ENCODE measurements around the gene THUMPD1. TPM values are rescaled to one million over a fixed set of nuclear protein-coding genes. Genes with fewer than 3 reads are reported as not detected.

The THUMPD1 gene
- polyA plus RNA-seq, 1 of the 3 experiments (the other 2 are of a cell fraction), result 24.8 TPM

GRCh38 chr16:20774703-20775362, 33.2 kb upstream of the THUMPD1 start (continued):
- no peak for TF ChIP-seq IRF3 (IDR thresholded peaks at IDR 0.05; ENCODE audit: low read depth, low read length)
- TF ChIP-seq MXI1 (IDR thresholded peaks at IDR 0.05; ENCODE audit: low read depth, low read length), result no peak

DNA sequence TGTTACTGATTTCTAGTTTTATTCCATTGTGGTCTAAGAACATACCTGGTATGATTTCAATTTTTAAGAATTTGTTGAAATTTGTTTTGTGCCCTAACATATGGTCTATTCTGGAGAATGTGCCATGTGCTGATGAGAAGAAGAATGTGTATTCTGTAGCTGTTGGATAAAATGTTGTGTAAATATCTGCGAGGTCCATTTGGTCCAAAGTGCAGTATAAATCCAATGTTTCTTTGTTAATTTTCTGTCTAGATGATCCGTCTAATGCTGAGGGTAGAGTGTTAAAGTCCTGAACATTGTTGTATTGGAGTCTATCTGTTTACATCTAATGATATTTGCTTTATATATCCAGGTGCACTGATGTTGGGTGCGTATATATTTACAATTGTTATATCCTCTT, 32.1 kb upstream of the THUMPD1 start:
- Histone ChIP-seq H4K20me1 (ENCODE audit: insufficient read depth) (no peaks in the 10 kb centered on the region), H3K79me2 (ENCODE audit: insufficient read depth) (no peaks in the 10 kb centered on the region), H3K27ac (ENCODE audit: low read depth in 2 of 2, low read length in 1 of 2) (no peak overlapping the region), H3K9me3 (no peaks in the 10 kb centered on the region), H3K4me2 (no peak overlapping the region), H3K4me1 (ENCODE audit: control insufficient read depth in 1 of 2, insufficient read depth in 2 of 2, low read depth in 1 of 2, low read length in 1 of 2) (no peaks in the 10 kb centered on the region), H3K4me3 (ENCODE audit: low read depth in 2 of 2, low read length in 1 of 2) (no peak overlapping the region), H2AFZ (ENCODE audit: low read depth) (no peak overlapping the region), H3K9ac (no peak overlapping the region), H3K36me3 (replicated peaks in 1 of 2; ENCODE audit: control insufficient read depth in 1 of 2, insufficient read depth in 2 of 2, low read length in 1 of 2) (no peaks in the 10 kb centered on the region), H3K27me3 (ENCODE audit: insufficient read depth) (no peaks in the 10 kb centered on the region), H3K9me2 (no peaks in the 10 kb centered on the region), H3F3A (replicated peaks; ENCODE audit: insufficient read depth) (no peaks in the 10 kb centered on the region)
- TF ChIP-seq GABPA (IDR thresholded peaks at IDR 0.05; ENCODE audit: low read depth) (no peak), TEAD4 (IDR thresholded peaks at IDR 0.05; ENCODE audit: borderline replicate concordance, insufficient read depth) (no peak), RCOR1 (IDR thresholded peaks at IDR 0.05; ENCODE audit: low read length) (no peak), FOXJ3 (CRISPR knock-in tag; IDR thresholded peaks at IDR 0.05) (no peak), POLR2AphosphoS5 (IDR thresholded peaks at IDR 0.05; ENCODE audit: low read depth, low read length) (no peak), REST (IDR thresholded peaks at IDR 0.05; ENCODE audit: low read depth, low read length) (no peak), IRF3 (IDR thresholded peaks at IDR 0.05; ENCODE audit: low read depth, low read length) (no peak), CTCF (IDR thresholded peaks at IDR 0.05) (no peak), RFX5 (IDR thresholded peaks at IDR 0.05; ENCODE audit: low read length) (no peak), NRF1 (IDR thresholded peaks at IDR 0.05; ENCODE audit: low read depth, low read length) (no peak)
- WGBS (ENCODE audit: low lambda C conversion rate), result 74% methylated on average over 3 of the region's 3 CpGs
- CTCF ChIA-PET, result interaction anchor here (0.6 to 1.6 kb wide), 2 partner anchors 21 to 490 kb away, joined by 3 read pairs; no protein-coding TSS in a partner anchor
- no peak for DNase-seq
- POLR2A ChIA-PET, result no interaction called here
